Upper lobe of left lung (tissue), 4 donors: ENCODE measurements around the gene SORBS2.

Experiments used
- EP300 ChIP-seq, 4 donors: sonication (generic); formaldehyde crosslinking; IDR thresholded peaks; one replicate each; pipeline ENCODE4 v1.5.1; 2017; ENCODE audit warnings: antibody characterized with exemption in 4 of 4, control low read depth in 2 of 4
- POLR2A ChIP-seq, 4 donors: fragments of 450-650 bp; IDR thresholded peaks; one replicate each; pipeline ENCODE4 v1.5.1; 2016 to 2017; ENCODE audit warnings: antibody characterized with exemption in 4 of 4, mild to moderate bottlenecking in 2 of 4
- POLR2AphosphoS5 ChIP-seq, 2 donors: sonication (generic); formaldehyde crosslinking; IDR thresholded peaks; one replicate each; pipeline ENCODE4 v1.5.1; 2017; ENCODE audit warnings: antibody characterized with exemption in 2 of 2
- TF ChIP-seq, protein P1 (sequence below), 6 experiments: fragments of 450-650 bp in 4 of 6; fragments of 200-600 bp in 2 of 6; sonication (generic) in 2 of 6; IDR thresholded peaks; one replicate each; pipeline ENCODE4 v1.5.1; 2016 to 2019; ENCODE audit warnings: antibody characterized with exemption in 6 of 6

DNA sequence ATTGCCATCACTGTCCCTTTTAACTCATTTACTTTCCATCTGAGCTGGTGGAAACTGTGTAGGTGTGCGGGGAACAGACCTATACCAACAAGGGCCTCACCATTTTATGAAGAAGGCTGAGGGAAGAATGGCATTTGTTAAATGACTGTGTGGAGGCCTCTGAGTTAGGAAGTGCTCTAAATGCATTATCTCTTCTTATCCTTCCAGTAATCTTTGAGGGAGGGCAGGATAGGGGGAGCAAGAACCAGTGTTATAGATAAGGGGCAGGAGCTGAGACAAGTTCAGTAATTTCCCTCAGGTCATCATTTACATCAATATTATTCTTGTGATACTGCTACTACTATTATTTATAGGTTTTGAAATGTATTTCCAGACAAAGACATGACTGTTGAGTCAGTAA lies 154.3 kb downstream of the SORBS2 start:
- TF ChIP-seq POLR2A (IDR thresholded peaks at IDR 0.05) (no peak), EP300 (IDR thresholded peaks at IDR 0.05) (no peak), POLR2AphosphoS5 (IDR thresholded peaks at IDR 0.05) (no peak)
- TF ChIP-seq, protein P1, sequence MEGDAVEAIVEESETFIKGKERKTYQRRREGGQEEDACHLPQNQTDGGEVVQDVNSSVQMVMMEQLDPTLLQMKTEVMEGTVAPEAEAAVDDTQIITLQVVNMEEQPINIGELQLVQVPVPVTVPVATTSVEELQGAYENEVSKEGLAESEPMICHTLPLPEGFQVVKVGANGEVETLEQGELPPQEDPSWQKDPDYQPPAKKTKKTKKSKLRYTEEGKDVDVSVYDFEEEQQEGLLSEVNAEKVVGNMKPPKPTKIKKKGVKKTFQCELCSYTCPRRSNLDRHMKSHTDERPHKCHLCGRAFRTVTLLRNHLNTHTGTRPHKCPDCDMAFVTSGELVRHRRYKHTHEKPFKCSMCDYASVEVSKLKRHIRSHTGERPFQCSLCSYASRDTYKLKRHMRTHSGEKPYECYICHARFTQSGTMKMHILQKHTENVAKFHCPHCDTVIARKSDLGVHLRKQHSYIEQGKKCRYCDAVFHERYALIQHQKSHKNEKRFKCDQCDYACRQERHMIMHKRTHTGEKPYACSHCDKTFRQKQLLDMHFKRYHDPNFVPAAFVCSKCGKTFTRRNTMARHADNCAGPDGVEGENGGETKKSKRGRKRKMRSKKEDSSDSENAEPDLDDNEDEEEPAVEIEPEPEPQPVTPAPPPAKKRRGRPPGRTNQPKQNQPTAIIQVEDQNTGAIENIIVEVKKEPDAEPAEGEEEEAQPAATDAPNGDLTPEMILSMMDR (IDR thresholded peaks at IDR 0.05), result no peak
